SU-DHL-6 (cell line): ENCODE measurements around the gene LUC7L2.

ENCODE experiments used
- EZH2phosphoT487 ChIP-seq: fragments of 200-600 bp; sonication (generic), shearing (Covaris generic); conservative IDR thresholded peaks from 2 replicates; pipeline ENCODE4 v1.6.1; 2018; ENCODE audit warnings: mild to moderate bottlenecking, antibody characterized with exemption, low read length, moderate library complexity, mixed read lengths
- TF ChIP-seq, protein P1 (sequence below): fragments of 200-600 bp; sonication (generic); IDR thresholded peaks from one replicate; pipeline ENCODE4 v1.5.1; 2017; ENCODE audit warnings: antibody characterized with exemption, mild to moderate bottlenecking, low read length, moderate library complexity; ENCODE audit not compliant: insufficient read depth, poor library complexity, severe bottlenecking

DNA sequence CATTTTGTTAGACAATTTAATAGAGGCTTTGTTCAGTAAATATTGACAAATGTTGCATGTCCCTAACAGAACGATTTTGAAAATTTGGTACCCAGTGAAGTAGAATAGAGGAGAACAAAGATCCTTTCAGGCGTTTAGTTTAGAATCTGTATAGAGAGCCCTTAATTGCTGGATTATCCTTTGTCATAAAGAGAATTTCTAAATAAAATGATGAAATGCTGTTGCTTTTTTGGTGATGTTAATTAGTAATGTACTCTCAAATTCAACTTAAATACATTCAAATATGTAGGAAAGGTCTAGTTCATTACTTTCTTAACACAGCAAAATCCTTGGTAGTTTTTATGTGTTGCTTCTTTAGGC is 1.2 kb downstream of the LUC7L2 start:
- TF ChIP-seq, protein P1, sequence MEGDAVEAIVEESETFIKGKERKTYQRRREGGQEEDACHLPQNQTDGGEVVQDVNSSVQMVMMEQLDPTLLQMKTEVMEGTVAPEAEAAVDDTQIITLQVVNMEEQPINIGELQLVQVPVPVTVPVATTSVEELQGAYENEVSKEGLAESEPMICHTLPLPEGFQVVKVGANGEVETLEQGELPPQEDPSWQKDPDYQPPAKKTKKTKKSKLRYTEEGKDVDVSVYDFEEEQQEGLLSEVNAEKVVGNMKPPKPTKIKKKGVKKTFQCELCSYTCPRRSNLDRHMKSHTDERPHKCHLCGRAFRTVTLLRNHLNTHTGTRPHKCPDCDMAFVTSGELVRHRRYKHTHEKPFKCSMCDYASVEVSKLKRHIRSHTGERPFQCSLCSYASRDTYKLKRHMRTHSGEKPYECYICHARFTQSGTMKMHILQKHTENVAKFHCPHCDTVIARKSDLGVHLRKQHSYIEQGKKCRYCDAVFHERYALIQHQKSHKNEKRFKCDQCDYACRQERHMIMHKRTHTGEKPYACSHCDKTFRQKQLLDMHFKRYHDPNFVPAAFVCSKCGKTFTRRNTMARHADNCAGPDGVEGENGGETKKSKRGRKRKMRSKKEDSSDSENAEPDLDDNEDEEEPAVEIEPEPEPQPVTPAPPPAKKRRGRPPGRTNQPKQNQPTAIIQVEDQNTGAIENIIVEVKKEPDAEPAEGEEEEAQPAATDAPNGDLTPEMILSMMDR: no peak
- no peak for TF ChIP-seq EZH2phosphoT487
